Fibroblast of lung (primary cell): ENCODE data around the gene ABHD3. TPM values are rescaled to one million over a fixed set of nuclear protein-coding genes. Genes with fewer than 3 reads are reported as not detected.
"Not testable (repeated sequence)": the region's sequence is repeated elsewhere in the genome, so short reads cannot be mapped to it uniquely, and the experiment has no call there.

Experiments
- DNase-seq, 2 donors: peaks; one replicate each; pipeline versions ENCODE4 v3.0.0 to v3.0.0-alpha.2; 2010; ENCODE audit warnings: low read depth in 2 of 2
- H2AFZ ChIP-seq: 2 replicates; pipeline ENCODE4 v1.5.1; 2012; ENCODE audit warnings: low read length, control low read depth, inconsistent platforms
- H3K27ac ChIP-seq: 2 replicates; pipeline ENCODE4 v1.5.1; 2011; ENCODE audit warnings: low read length, control low read depth; ENCODE audit not compliant: insufficient read depth
- H3K27me3 ChIP-seq: 2 replicates; pipeline ENCODE4 v1.5.1; 2011; ENCODE audit warnings: mild to moderate bottlenecking, low read length; ENCODE audit not compliant: control insufficient read depth, insufficient read depth
- H3K36me3 ChIP-seq: 2 replicates; pipeline ENCODE4 v1.5.1; 2011; ENCODE audit warnings: low read length; ENCODE audit not compliant: control insufficient read depth, insufficient read depth
- H3K4me1 ChIP-seq: 2 replicates; pipeline ENCODE4 v1.5.1; 2011; ENCODE audit warnings: low read length; ENCODE audit not compliant: control insufficient read depth, insufficient read depth; ENCODE audit errors: extremely low read depth
- H3K4me2 ChIP-seq: 2 replicates; pipeline ENCODE4 v1.5.1; 2011; ENCODE audit warnings: low read length, control low read depth; ENCODE audit not compliant: insufficient read depth; ENCODE audit errors: extremely low read depth
- H3K4me3 ChIP-seq, 4 experiments: fragments of 200-600 bp in 1 of 4; sonication (generic) in 1 of 4; replicated peaks in 1 of 4; 2 replicates each; pipeline ENCODE4 v1.5.1; 2011 to 2016; ENCODE audit warnings: low read length in 4 of 4, low read depth in 3 of 4, mild to moderate bottlenecking in 3 of 4, control low read depth in 2 of 4, inconsistent platforms in 1 of 4, mixed read lengths in 1 of 4; ENCODE audit not compliant: insufficient read depth in 1 of 4; ENCODE audit errors: control extremely low read depth in 1 of 4
- H3K79me2 ChIP-seq: 2 replicates; pipeline ENCODE4 v1.5.1; 2012; ENCODE audit warnings: mild to moderate bottlenecking, low read length, inconsistent platforms; ENCODE audit not compliant: control insufficient read depth, insufficient read depth
- H3K9ac ChIP-seq: 2 replicates; pipeline ENCODE4 v1.5.1; 2011; ENCODE audit warnings: mild to moderate bottlenecking, low read length, control low read depth; ENCODE audit not compliant: insufficient read depth
- H3K9me3 ChIP-seq: 2 replicates; pipeline ENCODE4 v1.5.1; 2012; ENCODE audit warnings: low read depth, low read length; ENCODE audit not compliant: control insufficient read depth, insufficient read depth
- H4K20me1 ChIP-seq: 2 replicates; pipeline ENCODE4 v1.5.1; 2011; ENCODE audit warnings: low read length; ENCODE audit not compliant: control insufficient read depth, insufficient read depth; ENCODE audit errors: extremely low read depth
- CTCF ChIP-seq, 2 donors: IDR thresholded peaks in 1 of 2; conservative IDR thresholded peaks in 1 of 2; 1 replicate in 1 of 2; 2 replicates in 1 of 2; pipeline ENCODE4 v1.5.1; 2011 to 2012; ENCODE audit warnings: low read length in 2 of 2, control low read depth in 1 of 2, inconsistent platforms in 1 of 2, low read depth in 1 of 2, mild to moderate bottlenecking in 1 of 2
- EZH2 ChIP-seq: IDR thresholded peaks from 2 replicates; pipeline ENCODE4 v1.5.1; 2012; ENCODE audit warnings: low read length, control low read depth, mild to moderate bottlenecking; ENCODE audit errors: missing control alignments
- polyA plus RNA-seq, 2 donors: library from polyadenylated mRNA; depleted of rRNA in 1 of 2; stranded (reverse) in 1 of 2; unstranded in 1 of 2; fragments of >200 nt; gene quantifications; 2 replicates each; pipeline ENCODE4 v1.2.1, GENCODE V29; 2011 to 2012; ENCODE audit warnings: missing spikeins in 1 of 2
- total RNA-seq: library from RNA; depleted of rRNA; stranded (reverse); fragments of >200 nt; gene quantifications from 2 replicates; pipeline ENCODE4 v1.2.1, GENCODE V29; 2014

Gene ABHD3
- total and polyA plus RNA-seq, 2 donors (not counting 1 experiment from before 2014, with no cell fraction given) = 6.3 to 17.0 TPM

GRCh38 chr18:21689736-21690135 is 14.8 kb downstream of the ABHD3 start:
- no peak overlapping the region for H3K9ac ChIP-seq
- H3K27me3 ChIP-seq = no peaks in the 10 kb centered on the region
- H3K4me1 ChIP-seq = no peaks in the 10 kb centered on the region
- H3K27ac ChIP-seq = no peak overlapping the region
- TF ChIP-seq CTCF (conservative IDR thresholded peaks at IDR 0.05 in 1 of 2, IDR thresholded peaks at IDR 0.05 in 1 of 2; ENCODE audit: low read depth in 1 of 2, low read length in 2 of 2) = no peak
- TF ChIP-seq EZH2 = no peak
- no peak overlapping the region for H2AFZ ChIP-seq
- H3K4me3 ChIP-seq = no peak overlapping the region
- H3K9me3 ChIP-seq = no peaks in the 10 kb centered on the region
- no peak overlapping the region for H3K4me2 ChIP-seq
- DNase-seq = no peak
- H3K36me3 ChIP-seq = no peaks in the 10 kb centered on the region
- H3K79me2 ChIP-seq = no peaks in the 10 kb centered on the region
- no peaks in the 10 kb centered on the region for H4K20me1 ChIP-seq

GRCh38 chr18:21686282-21687105 is 18.1 kb downstream of the ABHD3 start:
- H3K27me3 ChIP-seq = no peaks in the 10 kb centered on the region
- no peaks in the 10 kb centered on the region for H3K4me1 ChIP-seq
- no peak overlapping the region for H3K9ac ChIP-seq
- peak overlapping the region in 1 of 4 experiments; percentile 28 for H3K4me3 ChIP-seq
- H3K79me2 ChIP-seq = no peaks in the 10 kb centered on the region
- no peaks in the 10 kb centered on the region for H4K20me1 ChIP-seq
- H2AFZ ChIP-seq = peak overlapping the region; percentile 88
- H3K9me3 ChIP-seq = no peaks in the 10 kb centered on the region
- H3K36me3 ChIP-seq = no peaks in the 10 kb centered on the region
- H3K27ac ChIP-seq = peak overlapping the region; percentile 26
- peak; percentile 24 to 58 for DNase-seq
- H3K4me2 ChIP-seq = peak overlapping the region; percentile 10
- TF ChIP-seq CTCF (conservative IDR thresholded peaks at IDR 0.05 in 1 of 2, IDR thresholded peaks at IDR 0.05 in 1 of 2; ENCODE audit: low read depth in 1 of 2, low read length in 2 of 2) (no peak), EZH2 (no peak)

GRCh38 chr18:21685556-21685981 is 19.0 kb downstream of the ABHD3 start:
- not testable (repeated sequence) for H3K79me2 ChIP-seq, H3K9me3 ChIP-seq, H2AFZ ChIP-seq, DNase-seq, H3K4me3 ChIP-seq, H3K27me3 ChIP-seq, H3K27ac ChIP-seq, H3K4me1 ChIP-seq, H4K20me1 ChIP-seq, H3K36me3 ChIP-seq, H3K9ac ChIP-seq, H3K4me2 ChIP-seq
